ENCODE results near the gene UGT1A5.

DNA sequence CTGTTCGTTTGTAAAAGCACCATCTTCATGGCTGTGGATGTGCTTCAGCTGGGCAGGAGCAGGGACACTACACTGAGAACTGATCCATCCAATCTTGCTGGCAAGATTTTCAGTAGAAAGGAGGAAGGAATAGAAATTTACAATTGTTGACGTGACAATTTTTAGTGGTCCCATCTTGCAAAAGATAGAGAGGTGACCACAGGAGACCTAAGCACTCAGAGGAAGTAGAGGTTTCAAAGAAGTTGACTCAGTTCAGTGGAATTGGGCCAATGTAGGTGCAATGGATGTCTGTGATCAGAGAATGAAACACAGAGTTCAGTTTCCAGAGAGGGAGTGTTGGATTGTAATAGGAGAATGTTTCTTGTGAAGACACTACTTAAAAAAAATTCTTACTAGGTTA lies 1.4 kb downstream of the UGT1A5 start:
- TF ChIP-seq EZH2 (IDR thresholded peaks at IDR 0.05) (no peak), POLR2AphosphoS5 (IDR thresholded peaks at IDR 0.05; ENCODE audit: borderline replicate concordance, low read depth, low read length) (no peak)

All from SK-N-MC (cell line).